H9 (cell line): ENCODE measurements around the gene SLC46A3. TPM values are rescaled to one million over a fixed set of nuclear protein-coding genes. Genes with fewer than 3 reads are reported as not detected.

ENCODE experiments used
- DNase-seq: peaks from one replicate; pipeline ENCODE4 v3.0.0-alpha.2; 2017
- H2AFZ ChIP-seq: one replicate; pipeline ENCODE4 v1.6.1; 2013; ENCODE audit warnings: mild to moderate bottlenecking, low read length, control low read depth, moderate library complexity
- H2AK5ac ChIP-seq: 2 replicates; pipeline ENCODE4 v1.6.1; 2013; ENCODE audit warnings: low read length, control low read depth, mixed read lengths; ENCODE audit not compliant: insufficient read length
- H2BK120ac ChIP-seq: one replicate; pipeline ENCODE4 v1.6.1; 2013; ENCODE audit warnings: low read depth, mild to moderate bottlenecking, low read length, control low read depth, inconsistent platforms; ENCODE audit not compliant: poor library complexity, severe bottlenecking
- H2BK12ac ChIP-seq: 2 replicates; pipeline ENCODE4 v1.6.1; 2013; ENCODE audit warnings: low read length, control low read depth, mixed read lengths, low read depth; ENCODE audit not compliant: insufficient read length
- H2BK15ac ChIP-seq: 2 replicates; pipeline ENCODE4 v1.6.1; 2013; ENCODE audit warnings: low read depth, low read length, control low read depth
- H2BK20ac ChIP-seq: one replicate; pipeline ENCODE4 v1.6.1; 2013; ENCODE audit warnings: low read depth, mild to moderate bottlenecking, low read length, control low read depth, inconsistent platforms; ENCODE audit not compliant: poor library complexity, severe bottlenecking
- H2BK5ac ChIP-seq: 2 replicates; pipeline ENCODE4 v1.6.1; 2013; ENCODE audit warnings: low read length, control low read depth, mixed read lengths; ENCODE audit not compliant: insufficient read length
- H3K14ac ChIP-seq: 2 replicates; pipeline ENCODE4 v1.6.1; 2013; ENCODE audit warnings: low read length, control low read depth; ENCODE audit not compliant: insufficient read depth
- H3K18ac ChIP-seq: 2 replicates; pipeline ENCODE4 v1.6.1; 2013; ENCODE audit warnings: low read depth, mild to moderate bottlenecking, mixed read lengths, low read length, control low read depth; ENCODE audit not compliant: insufficient read length
- H3K23ac ChIP-seq: 2 replicates; pipeline ENCODE4 v1.6.1; 2013; ENCODE audit warnings: low read length, control low read depth, mixed read lengths, low read depth; ENCODE audit not compliant: insufficient read length
- H3K23me2 ChIP-seq: 2 replicates; pipeline ENCODE4 v1.6.1; 2013; ENCODE audit warnings: low read depth, mild to moderate bottlenecking, mixed read lengths, low read length, control low read depth; ENCODE audit not compliant: insufficient read length, poor library complexity, severe bottlenecking
- H3K27ac ChIP-seq: 2 replicates; pipeline ENCODE4 v1.5.1; 2013; ENCODE audit warnings: low read length, control low read depth, mixed read lengths, low read depth; ENCODE audit not compliant: insufficient read length
- H3K27me3 ChIP-seq: 2 replicates; pipeline ENCODE4 v1.6.1; 2013; ENCODE audit warnings: low read length, control low read depth, inconsistent platforms; ENCODE audit not compliant: insufficient read depth
- H3K4ac ChIP-seq: 2 replicates; pipeline ENCODE4 v1.6.1; 2013; ENCODE audit warnings: low read depth, mild to moderate bottlenecking, control low read depth, inconsistent platforms, low read length, moderate library complexity
- H3K4me1 ChIP-seq: 2 replicates; pipeline ENCODE4 v1.6.1; 2013; ENCODE audit warnings: low read length, control low read depth, inconsistent platforms; ENCODE audit not compliant: insufficient read depth
- H3K4me2 ChIP-seq: 2 replicates; pipeline ENCODE4 v1.6.1; 2013; ENCODE audit warnings: low read length, control low read depth, mixed read lengths; ENCODE audit not compliant: insufficient read length, insufficient read depth
- H3K56ac ChIP-seq: 2 replicates; pipeline ENCODE4 v1.6.1; 2013; ENCODE audit warnings: low read depth, mild to moderate bottlenecking, mixed read lengths, low read length, control low read depth; ENCODE audit not compliant: insufficient read length
- H3K79me1 ChIP-seq: 2 replicates; pipeline ENCODE4 v1.6.1; 2013; ENCODE audit warnings: low read depth, mild to moderate bottlenecking, moderate library complexity, low read length, control low read depth, inconsistent platforms; ENCODE audit not compliant: insufficient read depth, poor library complexity, severe bottlenecking
- H3K79me2 ChIP-seq: 2 replicates; pipeline ENCODE4 v1.6.1; 2013; ENCODE audit warnings: low read length, control low read depth, inconsistent platforms; ENCODE audit not compliant: insufficient read depth
- H3K9ac ChIP-seq: 2 replicates; pipeline ENCODE4 v1.6.1; 2013; ENCODE audit warnings: low read length, control low read depth, mixed read lengths; ENCODE audit not compliant: insufficient read length; ENCODE audit errors: extremely low read depth
- H3K9me3 ChIP-seq: one replicate; pipeline ENCODE4 v1.6.1; 2013; ENCODE audit warnings: low read depth, low read length, inconsistent platforms; ENCODE audit not compliant: control insufficient read depth
- H3T11ph ChIP-seq: one replicate; pipeline ENCODE4 v1.6.1; 2013; ENCODE audit warnings: mild to moderate bottlenecking, low read length, control low read depth, inconsistent platforms
- H4K20me1 ChIP-seq: one replicate; pipeline ENCODE4 v1.6.1; 2013; ENCODE audit not compliant: control insufficient read depth, insufficient read length, insufficient read depth
- H4K5ac ChIP-seq: 2 replicates; pipeline ENCODE4 v1.6.1; 2013; ENCODE audit warnings: low read depth, mild to moderate bottlenecking, mixed read lengths, low read length, control low read depth; ENCODE audit not compliant: insufficient read length
- H4K8ac ChIP-seq: replicated peaks from 2 replicates; pipeline ENCODE4 v1.6.1; 2013; ENCODE audit warnings: low read length, control low read depth, mixed read lengths, low read depth; ENCODE audit not compliant: insufficient read length
- H4K91ac ChIP-seq: 2 replicates; pipeline ENCODE4 v1.6.1; 2013; ENCODE audit warnings: low read depth, mild to moderate bottlenecking, moderate library complexity, mixed read lengths, low read length, control low read depth; ENCODE audit not compliant: insufficient read length
- H3K27ac Mint-ChIP-seq, 3 experiments: 2 replicates in 2 of 3; 3 replicates in 1 of 3; pipeline ENCODE4 v1.8.0; 2020 to 2021; ENCODE audit warnings: mixed read lengths in 3 of 3, mild to moderate bottlenecking in 1 of 3, moderate library complexity in 1 of 3
- H3K27me3 Mint-ChIP-seq: 2 replicates; pipeline ENCODE4 v1.8.0; 2021; ENCODE audit warnings: low read depth, mild to moderate bottlenecking, moderate library complexity, mixed read lengths
- H3K36me3 Mint-ChIP-seq, 3 experiments: 2 replicates in 2 of 3; 3 replicates in 1 of 3; pipeline ENCODE4 v1.8.0; 2020 to 2021; ENCODE audit warnings: low read depth in 3 of 3, mixed read lengths in 3 of 3; ENCODE audit not compliant: insufficient read depth in 1 of 3
- H3K4me1 Mint-ChIP-seq, 2 experiments: 2 replicates each; pipeline ENCODE4 v1.8.0; 2020; ENCODE audit warnings: mixed read lengths in 2 of 2
- H3K4me3 Mint-ChIP-seq, 2 experiments: 2 replicates in 1 of 2; 3 replicates in 1 of 2; pipeline ENCODE4 v1.8.0; 2020 to 2021; ENCODE audit warnings: mild to moderate bottlenecking in 2 of 2, mixed read lengths in 2 of 2, moderate library complexity in 1 of 2
- H3K9me3 Mint-ChIP-seq, 2 experiments: 2 replicates in 1 of 2; 3 replicates in 1 of 2; pipeline ENCODE4 v1.8.0; 2020; ENCODE audit warnings: mild to moderate bottlenecking in 2 of 2, mixed read lengths in 2 of 2, moderate library complexity in 1 of 2
- CTCF ChIP-seq: fragments of 200-600 bp; sonication (generic); conservative IDR thresholded peaks from 3 replicates; pipeline ENCODE4 v1.8.0; 2021; ENCODE audit warnings: antibody characterized with exemption, mild to moderate bottlenecking
- WGBS: extraction: QIAGEN DNeasy Blood & Tissue Kit; methylation state at CpG from one replicate; pipeline ENCODE4 v1.1.7; 2013; ENCODE audit warnings: missing lambda C conversion rate, low lambda C conversion rate, mixed read lengths; ENCODE audit not compliant: insufficient read length; ENCODE audit errors: extremely low coverage; 5-methylcytosine and 5-hydroxymethylcytosine counted together
- total RNA-seq: library from RNA; stranded (reverse); gene quantifications from 2 replicates; pipeline ENCODE4 v1.2.1, GENCODE V29; 2021

Gene SLC46A3
- total RNA-seq, 1 experiment from 2014 or later: 0.26 TPM

GRCh38 chr13:28717170-28717569 lies 1.6 kb downstream of the SLC46A3 start:
- Mint-ChIP-seq H3K4me1 (peaks cover 12 to 14% of the 10 kb centered on the region in 2 experiments), H3K36me3 (no peaks in the 10 kb centered on the region; a peak in 1 of 7 replicates), H3K9me3 (no peaks in the 10 kb centered on the region; a peak in 1 of 5 replicates), H3K27me3 (peaks cover 34% of the 10 kb centered on the region), H3K27ac (no peak overlapping the region), H3K4me3 (peak overlapping the region; percentile 7 to 19; a peak in 2 of 5 replicates)
- DNase-seq: no peak
- H2AK5ac ChIP-seq: no peak overlapping the region
- no peak overlapping the region for H3T11ph ChIP-seq
- H4K5ac ChIP-seq: no peak overlapping the region
- H3K14ac ChIP-seq: no peak overlapping the region
- H4K20me1 ChIP-seq: no peaks in the 10 kb centered on the region
- no peaks in the 10 kb centered on the region; the same call in 1 of the 2 replicates for H3K27me3 ChIP-seq
- no peak overlapping the region for H3K56ac ChIP-seq
- no peak overlapping the region for H2BK12ac ChIP-seq
- no peak for TF ChIP-seq CTCF
- no peak overlapping the region for H4K91ac ChIP-seq
- H3K9me3 ChIP-seq: no peaks in the 10 kb centered on the region
- H3K4ac ChIP-seq: no peak overlapping the region
- WGBS: no CpG with 5 or more reads among the region's 3 CpGs
- H2BK5ac ChIP-seq: no peak overlapping the region
- H3K4me2 ChIP-seq: no peak overlapping the region
- no peak overlapping the region for H3K23ac ChIP-seq
- H2BK120ac ChIP-seq: no peak overlapping the region
- H3K27ac ChIP-seq: no peak overlapping the region
- no peaks in the 10 kb centered on the region for H3K4me1 ChIP-seq
- H3K79me2 ChIP-seq: no peaks in the 10 kb centered on the region
- H3K23me2 ChIP-seq: peaks cover 4% of the 10 kb centered on the region
- H2BK20ac ChIP-seq: no peak overlapping the region
- no peaks in the 10 kb centered on the region for H3K79me1 ChIP-seq
- no peak overlapping the region for H3K18ac ChIP-seq
- no peak overlapping the region for H2BK15ac ChIP-seq
- H4K8ac ChIP-seq: no peak overlapping the region
- H2AFZ ChIP-seq: no peak overlapping the region
- no peak overlapping the region for H3K9ac ChIP-seq
